ENCODE results near the gene GPHN. TPM values are rescaled to one million over a fixed set of nuclear protein-coding genes. Genes with fewer than 3 reads are reported as not detected.
"Not testable (repeated sequence)": the region's sequence is repeated elsewhere in the genome, so short reads cannot be mapped to it uniquely, and the experiment has no call there.

GPHN gene
- total RNA-seq, 1 donor from 2014 or later: 9.4 TPM

- no peak overlapping the region for H3K4me3 ChIP-seq (ENCODE audit: low read length in 3 of 3)
- H3K27me3 ChIP-seq (ENCODE audit: control insufficient read depth in 3 of 3, insufficient read depth in 3 of 3, low read length in 3 of 3): no peaks in the 10 kb centered on the region
- no peaks in the 10 kb centered on the region for H3K36me3 ChIP-seq (ENCODE audit: control insufficient read depth in 3 of 3, insufficient read depth in 3 of 3, low read length in 3 of 3)
- no peak overlapping the region for H3K9ac ChIP-seq (ENCODE audit: low read depth in 1 of 3, low read length in 3 of 3)
- no peaks in the 10 kb centered on the region for H3K4me1 ChIP-seq (ENCODE audit: control insufficient read depth in 3 of 3, insufficient read depth in 3 of 3, low read length in 3 of 3)
- no peaks in the 10 kb centered on the region for H3K9me3 ChIP-seq (ENCODE audit: control insufficient read depth in 3 of 3, low read length in 3 of 3)
- H3K27ac ChIP-seq (ENCODE audit: low read depth, low read length): no peak overlapping the region
These were observed 188.4 kb downstream of the GPHN start for GRCh38 chr14:66696326-66696725.

GRCh38 chr14:66698503-66698902, 190.6 kb downstream of the GPHN start:
- Histone ChIP-seq H3K9ac (ENCODE audit: low read depth in 1 of 3, low read length in 3 of 3) (no peak overlapping the region), H3K27ac (ENCODE audit: low read depth, low read length) (no peak overlapping the region), H3K36me3 (ENCODE audit: control insufficient read depth in 3 of 3, insufficient read depth in 3 of 3, low read length in 3 of 3) (no peaks in the 10 kb centered on the region), H3K4me3 (ENCODE audit: low read length in 3 of 3) (no peak overlapping the region), H3K27me3 (ENCODE audit: control insufficient read depth in 3 of 3, insufficient read depth in 3 of 3, low read length in 3 of 3) (no peaks in the 10 kb centered on the region), H3K4me1 (ENCODE audit: control insufficient read depth in 3 of 3, insufficient read depth in 3 of 3, low read length in 3 of 3) (no peaks in the 10 kb centered on the region), H3K9me3 (ENCODE audit: control insufficient read depth in 3 of 3, low read length in 3 of 3) (no peaks in the 10 kb centered on the region)

GRCh38 chr14:66701813-66702212, 193.9 kb downstream of the GPHN start:
- no peaks in the 10 kb centered on the region for H3K4me1 ChIP-seq (ENCODE audit: control insufficient read depth in 3 of 3, insufficient read depth in 3 of 3, low read length in 3 of 3)
- no peak overlapping the region for H3K27ac ChIP-seq (ENCODE audit: low read depth, low read length)
- no peaks in the 10 kb centered on the region for H3K9me3 ChIP-seq (ENCODE audit: control insufficient read depth in 3 of 3, low read length in 3 of 3)
- H3K36me3 ChIP-seq (ENCODE audit: control insufficient read depth in 3 of 3, insufficient read depth in 3 of 3, low read length in 3 of 3): no peaks in the 10 kb centered on the region
- H3K4me3 ChIP-seq (ENCODE audit: low read length in 3 of 3): no peak overlapping the region
- H3K27me3 ChIP-seq (ENCODE audit: control insufficient read depth in 3 of 3, insufficient read depth in 3 of 3, low read length in 3 of 3): no peaks in the 10 kb centered on the region
- H3K9ac ChIP-seq (ENCODE audit: low read depth in 1 of 3, low read length in 3 of 3): no peak overlapping the region

DNA sequence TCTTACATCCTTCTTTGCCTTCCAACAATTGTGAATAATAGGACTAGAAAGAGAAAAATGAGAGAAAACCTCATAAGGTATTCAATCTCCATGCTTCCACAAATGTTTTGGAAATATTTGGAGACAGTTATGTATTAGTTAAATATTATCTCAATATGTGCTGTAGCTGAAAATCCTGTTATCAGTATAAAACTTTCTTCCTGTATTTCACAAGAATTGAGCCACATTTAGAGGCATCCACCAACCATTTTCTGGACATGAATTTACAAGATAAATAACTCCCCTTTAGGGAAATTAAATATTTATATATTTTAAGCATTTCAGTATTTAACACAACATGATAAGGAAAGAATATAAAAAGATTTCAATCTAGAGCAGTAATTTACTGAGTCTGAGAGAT, 200.3 kb downstream of the GPHN start:
- no peak overlapping the region for H3K4me3 ChIP-seq (ENCODE audit: low read length in 3 of 3)
- H3K36me3 ChIP-seq (ENCODE audit: control insufficient read depth in 3 of 3, insufficient read depth in 3 of 3, low read length in 3 of 3): no peaks in the 10 kb centered on the region

GRCh38 chr14:66709291-66709690, 201.3 kb downstream of the GPHN start:
- no peak overlapping the region for H3K9ac ChIP-seq (ENCODE audit: low read depth in 1 of 3, low read length in 3 of 3)
- H3K36me3 ChIP-seq (ENCODE audit: control insufficient read depth in 3 of 3, insufficient read depth in 3 of 3, low read length in 3 of 3): no peaks in the 10 kb centered on the region
- H3K4me3 ChIP-seq (ENCODE audit: low read length in 3 of 3): no peak overlapping the region
- no peaks in the 10 kb centered on the region for H3K27me3 ChIP-seq (ENCODE audit: control insufficient read depth in 3 of 3, insufficient read depth in 3 of 3, low read length in 3 of 3)
- H3K9me3 ChIP-seq (ENCODE audit: control insufficient read depth in 3 of 3, low read length in 3 of 3): no peaks in the 10 kb centered on the region
- no peaks in the 10 kb centered on the region for H3K4me1 ChIP-seq (ENCODE audit: control insufficient read depth in 3 of 3, insufficient read depth in 3 of 3, low read length in 3 of 3)
- no peak overlapping the region for H3K27ac ChIP-seq (ENCODE audit: low read depth, low read length)

More for the DNA sequence above, 200.3 kb downstream of the GPHN start:
- Histone ChIP-seq H3K9ac (ENCODE audit: low read depth in 1 of 3, low read length in 3 of 3) (no peak overlapping the region), H3K27ac (ENCODE audit: low read depth, low read length) (no peak overlapping the region), H3K9me3 (ENCODE audit: control insufficient read depth in 3 of 3, low read length in 3 of 3) (no peaks in the 10 kb centered on the region), H3K4me1 (ENCODE audit: control insufficient read depth in 3 of 3, insufficient read depth in 3 of 3, low read length in 3 of 3) (no peaks in the 10 kb centered on the region), H3K27me3 (ENCODE audit: control insufficient read depth in 3 of 3, insufficient read depth in 3 of 3, low read length in 3 of 3) (no peaks in the 10 kb centered on the region)

DNA sequence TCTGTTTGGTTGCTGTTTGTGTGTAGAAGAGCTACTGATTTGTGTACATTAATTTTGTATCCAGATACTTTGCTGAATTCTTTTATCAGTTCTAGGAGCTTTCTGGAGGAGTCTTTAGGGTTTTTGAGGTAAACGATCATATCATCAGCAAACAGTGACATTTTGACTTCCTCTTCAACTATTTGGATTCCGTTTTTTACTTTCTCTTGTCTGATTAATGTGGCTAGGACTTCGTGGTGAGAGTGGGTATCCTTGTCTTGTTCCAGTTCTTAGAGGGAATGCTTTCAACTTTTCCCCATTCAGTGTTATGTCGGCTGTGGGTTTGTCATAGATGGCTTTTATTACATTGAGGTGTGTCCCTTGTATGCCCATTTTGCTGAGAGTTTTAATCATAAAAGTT, 206.3 kb downstream of the GPHN start:
- not testable (repeated sequence) for H3K36me3 ChIP-seq (ENCODE audit: control insufficient read depth in 3 of 3, insufficient read depth in 3 of 3, low read length in 3 of 3); H3K27ac ChIP-seq (ENCODE audit: low read depth, low read length); H3K4me3 ChIP-seq (ENCODE audit: low read length in 3 of 3); H3K27me3 ChIP-seq (ENCODE audit: control insufficient read depth in 3 of 3, insufficient read depth in 3 of 3, low read length in 3 of 3); H3K4me1 ChIP-seq (ENCODE audit: control insufficient read depth in 3 of 3, insufficient read depth in 3 of 3, low read length in 3 of 3); H3K9me3 ChIP-seq (ENCODE audit: control insufficient read depth in 3 of 3, low read length in 3 of 3); H3K9ac ChIP-seq (ENCODE audit: low read depth in 1 of 3, low read length in 3 of 3)

- not testable (repeated sequence) for H3K9me3 ChIP-seq (ENCODE audit: control insufficient read depth in 3 of 3, low read length in 3 of 3); H3K27me3 ChIP-seq (ENCODE audit: control insufficient read depth in 3 of 3, insufficient read depth in 3 of 3, low read length in 3 of 3); H3K4me3 ChIP-seq (ENCODE audit: low read length in 3 of 3); H3K27ac ChIP-seq (ENCODE audit: low read depth, low read length); H3K4me1 ChIP-seq (ENCODE audit: control insufficient read depth in 3 of 3, insufficient read depth in 3 of 3, low read length in 3 of 3); H3K36me3 ChIP-seq (ENCODE audit: control insufficient read depth in 3 of 3, insufficient read depth in 3 of 3, low read length in 3 of 3); H3K9ac ChIP-seq (ENCODE audit: low read depth in 1 of 3, low read length in 3 of 3)
These were observed 207.4 kb downstream of the GPHN start for GRCh38 chr14:66715313-66715712.

DNA sequence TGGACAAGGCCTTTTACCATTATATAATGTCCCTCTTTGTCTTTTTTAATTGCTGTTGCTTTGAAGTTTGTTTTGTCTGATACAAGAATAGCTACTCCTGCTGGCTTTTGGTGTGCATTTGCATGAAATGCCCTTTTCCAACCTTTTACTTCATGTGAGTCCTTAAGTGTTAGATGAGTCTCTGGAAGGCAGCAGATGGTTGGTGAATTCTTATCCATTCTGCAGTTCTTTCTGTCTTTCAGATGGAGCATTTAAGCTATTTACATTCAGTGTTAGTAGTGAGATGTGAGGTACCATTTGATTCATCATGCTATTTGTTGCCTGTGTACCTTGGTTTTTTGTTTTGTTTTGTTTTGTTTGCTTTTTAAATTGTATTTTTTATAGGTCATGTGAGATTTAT, 208.3 kb downstream of the GPHN start:
- H3K27ac ChIP-seq (ENCODE audit: low read depth, low read length): no peak overlapping the region
- H3K27me3 ChIP-seq (ENCODE audit: control insufficient read depth in 3 of 3, insufficient read depth in 3 of 3, low read length in 3 of 3): no peaks in the 10 kb centered on the region
- peaks cover 0 to 5% (median 0%) of the 10 kb centered on the region in 3 donors for H3K4me1 ChIP-seq (ENCODE audit: control insufficient read depth in 3 of 3, insufficient read depth in 3 of 3, low read length in 3 of 3)
- no peak overlapping the region for H3K9ac ChIP-seq (ENCODE audit: low read depth in 1 of 3, low read length in 3 of 3)
- H3K4me3 ChIP-seq (ENCODE audit: low read length in 3 of 3): no peak overlapping the region
- no peaks in the 10 kb centered on the region for H3K36me3 ChIP-seq (ENCODE audit: control insufficient read depth in 3 of 3, insufficient read depth in 3 of 3, low read length in 3 of 3)
- H3K9me3 ChIP-seq (ENCODE audit: control insufficient read depth in 3 of 3, low read length in 3 of 3): no peaks in the 10 kb centered on the region

DNA sequence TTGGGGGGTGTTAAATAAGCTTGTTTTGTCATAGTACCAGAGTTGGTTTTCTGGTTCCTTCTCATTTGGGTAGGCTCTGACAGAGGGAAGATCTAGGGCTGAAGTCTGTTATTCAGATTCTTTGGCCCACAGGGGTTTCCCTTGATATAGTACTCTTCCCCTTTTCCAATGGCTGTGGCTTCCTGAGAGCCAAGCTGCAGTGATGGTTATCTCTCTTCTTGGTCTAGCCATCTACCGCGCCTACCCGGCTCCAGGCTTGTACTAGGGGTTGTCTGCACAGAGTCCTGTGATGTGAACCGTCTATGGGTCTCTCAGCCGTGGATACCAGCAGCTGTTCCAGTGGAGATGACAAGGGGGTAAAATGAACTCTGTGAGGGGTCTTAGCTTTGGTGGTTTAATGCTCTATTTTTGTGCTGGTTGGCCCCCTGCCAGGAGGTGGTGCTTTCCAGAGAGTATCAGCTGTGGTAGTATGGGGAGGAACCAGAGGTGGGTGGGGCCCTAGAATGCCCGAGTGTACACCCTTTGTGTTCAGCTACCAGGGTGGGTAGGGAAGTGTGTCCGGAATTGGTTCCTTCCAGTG, 209.7 kb downstream of the GPHN start:
- no peaks in the 10 kb centered on the region for H3K36me3 ChIP-seq (ENCODE audit: control insufficient read depth in 3 of 3, insufficient read depth in 3 of 3, low read length in 3 of 3)
- no peak overlapping the region for H3K27ac ChIP-seq (ENCODE audit: low read depth, low read length)
- peaks cover 0 to 5% (median 0%) of the 10 kb centered on the region in 3 donors for H3K4me1 ChIP-seq (ENCODE audit: control insufficient read depth in 3 of 3, insufficient read depth in 3 of 3, low read length in 3 of 3)
- no peak overlapping the region for H3K9ac ChIP-seq (ENCODE audit: low read depth in 1 of 3, low read length in 3 of 3)
- no peak overlapping the region for H3K4me3 ChIP-seq (ENCODE audit: low read length in 3 of 3)
- no peaks in the 10 kb centered on the region for H3K27me3 ChIP-seq (ENCODE audit: control insufficient read depth in 3 of 3, insufficient read depth in 3 of 3, low read length in 3 of 3)
- H3K9me3 ChIP-seq (ENCODE audit: control insufficient read depth in 3 of 3, low read length in 3 of 3): no peaks in the 10 kb centered on the region

GRCh38 chr14:66724996-66725395, 217.0 kb downstream of the GPHN start:
- Histone ChIP-seq H3K27me3 (ENCODE audit: control insufficient read depth in 3 of 3, insufficient read depth in 3 of 3, low read length in 3 of 3) (no peaks in the 10 kb centered on the region), H3K4me3 (ENCODE audit: low read length in 3 of 3) (no peak overlapping the region), H3K9ac (ENCODE audit: low read depth in 1 of 3, low read length in 3 of 3) (no peak overlapping the region), H3K9me3 (ENCODE audit: control insufficient read depth in 3 of 3, low read length in 3 of 3) (no peaks in the 10 kb centered on the region), H3K36me3 (ENCODE audit: control insufficient read depth in 3 of 3, insufficient read depth in 3 of 3, low read length in 3 of 3) (no peaks in the 10 kb centered on the region), H3K4me1 (ENCODE audit: control insufficient read depth in 3 of 3, insufficient read depth in 3 of 3, low read length in 3 of 3) (no peaks in the 10 kb centered on the region), H3K27ac (ENCODE audit: low read depth, low read length) (no peak overlapping the region)

DNA sequence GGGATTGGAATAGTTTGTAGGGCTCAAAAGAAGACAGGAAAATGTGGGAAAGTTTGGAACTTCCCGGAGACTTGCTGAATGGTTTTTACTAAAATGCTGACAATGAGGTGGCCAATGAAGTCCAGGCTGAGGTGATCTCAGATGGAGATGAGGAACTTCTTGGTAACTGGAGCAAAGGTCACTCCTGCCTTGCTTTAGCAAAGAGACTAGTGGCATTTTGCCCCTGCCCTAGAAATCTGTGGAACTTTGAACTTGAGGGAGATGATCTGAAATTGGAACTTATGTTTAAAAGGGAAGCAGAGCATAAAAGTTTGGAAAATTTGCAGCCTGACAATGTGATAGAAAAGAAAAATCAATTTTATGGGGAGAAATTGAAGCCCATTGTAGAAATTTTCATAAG, 223.4 kb downstream of the GPHN start:
- H3K4me3 ChIP-seq (ENCODE audit: low read length in 3 of 3); H3K27ac ChIP-seq (ENCODE audit: low read depth, low read length); H3K27me3 ChIP-seq (ENCODE audit: control insufficient read depth in 3 of 3, insufficient read depth in 3 of 3, low read length in 3 of 3); H3K9ac ChIP-seq (ENCODE audit: low read depth in 1 of 3, low read length in 3 of 3); H3K9me3 ChIP-seq (ENCODE audit: control insufficient read depth in 3 of 3, low read length in 3 of 3); H3K36me3 ChIP-seq (ENCODE audit: control insufficient read depth in 3 of 3, insufficient read depth in 3 of 3, low read length in 3 of 3); H3K4me1 ChIP-seq (ENCODE audit: control insufficient read depth in 3 of 3, insufficient read depth in 3 of 3, low read length in 3 of 3): not testable (repeated sequence)
